Measurements from ENCODE around the gene FRS3. TPM values are rescaled to one million over a fixed set of nuclear protein-coding genes. Genes with fewer than 3 reads are reported as not detected.
"Not testable (repeated sequence)": the region's sequence is repeated elsewhere in the genome, so short reads cannot be mapped to it uniquely, and the experiment has no call there.

The FRS3 gene
- polyA plus RNA-seq (2012; ENCODE audit: insufficient read depth, insufficient read length), result 6.5 TPM

GRCh38 chr6:41779788-41780550, at the start of gene FRS3:
Gene FRS3 (minus strand): TSS chr6:41779900. CDS start chr6:41776987, 2,913 bp downstream.
- peak; percentile 94 for DNase-seq (ENCODE audit: low read depth, low spot score)
- H3K4me3 ChIP-seq (ENCODE audit: low read length), result peak within 1 kb of the TSS; percentile 75

DNA sequence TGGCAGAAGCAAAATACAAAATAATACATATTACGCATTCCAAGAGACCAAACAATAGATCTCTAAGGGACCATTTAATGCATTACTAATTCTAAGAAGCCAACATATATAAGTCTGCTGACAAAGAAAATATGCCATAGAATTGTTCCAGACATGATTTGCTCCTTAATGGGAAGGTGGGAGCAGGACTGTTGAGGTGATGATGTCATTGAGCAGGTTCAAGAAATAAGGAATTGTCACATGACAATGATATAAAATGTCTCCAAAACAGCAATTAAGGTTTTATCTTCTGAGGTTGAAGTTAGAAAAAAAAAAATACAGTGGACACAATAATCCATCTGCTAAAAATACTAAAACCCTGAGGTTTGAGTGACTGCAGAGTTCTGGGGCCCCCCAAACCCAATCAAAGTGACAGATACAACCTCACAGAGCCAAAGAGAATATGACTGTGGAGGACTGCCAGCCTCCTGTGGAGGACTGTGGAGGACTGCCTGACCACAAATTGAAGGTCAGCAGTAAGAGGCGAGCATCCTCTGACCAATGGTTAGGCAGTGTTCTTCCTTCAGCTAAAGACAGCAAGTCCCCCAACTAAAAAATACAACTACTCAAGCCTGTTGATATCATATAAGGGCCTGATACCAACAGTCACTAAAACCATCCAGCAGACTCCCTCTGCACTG, 46.8 kb upstream of the FRS3 start:
- no peak overlapping the region for H3K4me3 ChIP-seq (ENCODE audit: low read length)
- DNase-seq (ENCODE audit: low read depth, low spot score), result no peak

GRCh38 chr6:41824571-41825569, 45.2 kb upstream of the FRS3 start:
- no peak for DNase-seq (ENCODE audit: low read depth, low spot score)
- H3K4me3 ChIP-seq (ENCODE audit: low read length), result no peak overlapping the region

DNA sequence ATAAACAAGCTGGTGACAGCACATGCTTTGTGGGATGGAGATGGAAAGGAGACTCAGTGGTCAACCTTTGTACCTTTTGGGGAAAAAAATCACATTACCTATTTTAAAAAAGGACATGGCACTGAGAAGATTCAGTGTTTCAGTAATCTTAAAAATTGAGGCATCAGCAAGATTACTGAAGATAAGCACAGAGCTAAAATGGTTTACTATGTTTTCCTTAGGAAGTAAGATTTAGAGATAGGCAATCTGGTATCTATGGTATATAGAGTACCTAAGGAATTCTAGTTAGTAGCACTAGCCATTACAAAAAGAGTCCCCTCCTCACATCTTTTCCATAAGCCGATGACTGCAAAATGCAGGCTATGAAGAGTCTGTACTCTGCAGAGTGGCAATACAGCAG, 43.5 kb upstream of the FRS3 start:
- no peak overlapping the region for H3K4me3 ChIP-seq (ENCODE audit: low read length)
- DNase-seq (ENCODE audit: low read depth, low spot score), result no peak

DNA sequence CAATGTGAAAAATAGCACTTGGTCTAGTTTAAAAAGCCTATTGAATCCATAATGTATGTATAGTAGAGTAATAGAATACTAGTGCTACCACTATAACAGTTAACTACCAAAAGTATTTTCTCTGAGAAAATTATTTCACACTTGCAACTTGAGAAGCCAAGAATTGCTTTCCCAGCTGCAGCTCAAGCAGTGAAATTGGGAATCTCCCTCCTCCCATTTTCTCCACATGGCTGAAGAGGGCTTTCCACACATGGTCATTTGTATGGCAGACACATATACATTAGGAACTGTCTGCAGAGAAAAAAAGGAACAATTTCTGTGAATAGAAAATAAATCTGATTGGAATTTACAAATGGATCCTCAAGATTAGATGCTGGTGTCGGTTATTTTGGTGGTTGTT, 42.3 kb upstream of the FRS3 start:
- no peak overlapping the region for H3K4me3 ChIP-seq (ENCODE audit: low read length)
- no peak for DNase-seq (ENCODE audit: low read depth, low spot score)

GRCh38 chr6:41821266-41821665, 41.6 kb upstream of the FRS3 start:
- DNase-seq (ENCODE audit: low read depth, low spot score), result no peak
- H3K4me3 ChIP-seq (ENCODE audit: low read length), result no peak overlapping the region

DNA sequence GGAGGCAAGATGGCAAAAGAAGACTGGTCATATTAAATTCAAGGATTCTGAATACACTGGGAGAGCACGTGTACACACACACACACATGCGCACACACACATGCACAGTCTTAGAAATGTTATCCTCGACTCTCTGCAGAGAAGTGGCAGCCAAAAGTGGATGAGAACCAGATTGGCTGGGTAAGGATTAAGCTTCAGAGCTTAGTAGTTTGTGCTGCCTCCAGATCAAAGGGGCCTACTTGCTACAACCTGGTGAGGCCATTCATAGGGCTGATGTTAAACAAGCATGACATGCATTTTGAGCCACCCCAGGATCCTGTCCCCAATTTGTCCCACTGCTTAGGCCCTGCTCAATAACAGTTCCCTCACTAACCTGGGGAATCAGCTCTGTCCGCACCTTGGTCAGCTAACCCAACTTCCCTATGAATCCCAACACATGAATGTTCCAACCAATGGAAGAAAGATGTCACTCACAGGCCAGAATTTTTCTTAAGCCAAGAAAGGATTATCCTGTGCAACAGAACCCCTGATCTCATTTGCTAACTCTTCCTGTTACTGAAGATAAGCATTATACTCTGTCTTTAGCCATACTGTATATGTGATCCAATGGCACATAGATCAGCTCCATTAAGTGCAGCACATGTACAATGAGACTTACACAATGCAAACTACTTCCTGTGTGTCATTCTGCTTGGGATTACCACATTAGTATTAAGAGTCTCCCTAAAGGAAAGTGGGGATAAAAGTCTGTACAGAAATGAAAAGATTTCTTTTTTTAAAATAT, 38.8 kb upstream of the FRS3 start:
- no peak for DNase-seq (ENCODE audit: low read depth, low spot score)
- H3K4me3 ChIP-seq (ENCODE audit: low read length), result no peak overlapping the region

- no peak overlapping the region for H3K4me3 ChIP-seq (ENCODE audit: low read length)
- DNase-seq (ENCODE audit: low read depth, low spot score), result no peak
Measured at GRCh38 chr6:41815587-41815986, 35.9 kb upstream of the FRS3 start.

GRCh38 chr6:41814629-41815028, 34.9 kb upstream of the FRS3 start:
- no peak overlapping the region for H3K4me3 ChIP-seq (ENCODE audit: low read length)
- DNase-seq (ENCODE audit: low read depth, low spot score), result no peak

- no peak for DNase-seq (ENCODE audit: low read depth, low spot score)
- no peak overlapping the region for H3K4me3 ChIP-seq (ENCODE audit: low read length)
Measured at GRCh38 chr6:41813956-41814355, 34.3 kb upstream of the FRS3 start.

GRCh38 chr6:41813469-41813868, 33.8 kb upstream of the FRS3 start:
- no peak overlapping the region for H3K4me3 ChIP-seq (ENCODE audit: low read length)
- DNase-seq (ENCODE audit: low read depth, low spot score), result no peak

GRCh38 chr6:41811946-41812345, 32.2 kb upstream of the FRS3 start:
- not testable (repeated sequence) for H3K4me3 ChIP-seq (ENCODE audit: low read length); DNase-seq (ENCODE audit: low read depth, low spot score)

- no peak overlapping the region for H3K4me3 ChIP-seq (ENCODE audit: low read length)
- DNase-seq (ENCODE audit: low read depth, low spot score), result no peak
Measured at GRCh38 chr6:41811095-41811494, 31.4 kb upstream of the FRS3 start.

DNA sequence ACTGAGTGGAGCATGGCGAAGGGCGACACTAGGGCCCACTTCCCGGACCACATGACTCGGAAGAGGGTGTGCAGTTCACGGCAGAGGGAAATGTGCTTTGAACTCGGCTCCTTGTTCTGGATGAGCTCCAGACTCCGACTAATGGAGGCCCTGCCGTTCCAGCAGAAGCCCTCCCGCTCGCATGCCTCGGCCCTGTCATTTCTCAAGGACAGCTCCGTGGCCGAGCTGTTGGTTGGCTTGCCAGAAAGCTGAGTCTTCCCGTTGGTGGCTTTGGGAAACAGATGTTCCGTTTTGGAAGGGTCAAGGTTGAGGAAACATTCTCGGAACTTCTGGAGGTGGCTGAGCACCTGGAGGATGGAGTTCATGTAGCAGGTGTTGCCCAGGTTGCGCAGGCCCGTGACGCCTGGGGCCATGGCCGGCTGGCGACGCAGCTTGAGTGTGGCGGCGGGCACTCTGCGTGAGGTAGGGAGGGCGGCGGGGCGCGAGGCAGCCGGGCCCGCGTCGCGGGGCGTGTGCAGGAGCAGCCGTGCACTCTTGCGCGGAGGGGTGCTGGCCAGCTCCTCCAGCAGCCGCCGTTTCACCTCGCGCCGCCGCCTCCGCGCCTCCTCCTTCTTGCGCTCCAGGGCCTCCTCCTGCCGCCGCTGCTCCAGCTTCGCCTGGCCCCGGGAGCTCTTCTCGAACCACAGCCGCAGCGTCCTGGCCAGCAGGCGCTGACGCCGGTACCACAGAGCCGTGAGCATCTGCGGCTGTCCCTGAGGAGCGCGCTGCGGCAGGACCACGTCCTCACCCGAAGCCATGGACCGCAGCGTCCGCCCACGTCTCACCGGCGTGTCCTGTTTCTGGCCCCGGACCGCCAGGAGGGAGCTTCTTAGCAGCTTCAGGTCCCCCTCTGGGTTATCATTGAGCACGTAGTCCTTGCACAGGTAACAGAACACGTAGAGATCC, 26.4 kb upstream of the FRS3 start:
- H3K4me3 ChIP-seq (ENCODE audit: low read length), result no peak overlapping the region
- DNase-seq (ENCODE audit: low read depth, low spot score), result no peak

GRCh38 chr6:41801380-41801779, 21.7 kb upstream of the FRS3 start:
- no peak overlapping the region for H3K4me3 ChIP-seq (ENCODE audit: low read length)
- no peak for DNase-seq (ENCODE audit: low read depth, low spot score)

- DNase-seq (ENCODE audit: low read depth, low spot score), result no peak
- H3K4me3 ChIP-seq (ENCODE audit: low read length), result no peak overlapping the region
Measured at GRCh38 chr6:41799559-41799911, 19.8 kb upstream of the FRS3 start.

DNA sequence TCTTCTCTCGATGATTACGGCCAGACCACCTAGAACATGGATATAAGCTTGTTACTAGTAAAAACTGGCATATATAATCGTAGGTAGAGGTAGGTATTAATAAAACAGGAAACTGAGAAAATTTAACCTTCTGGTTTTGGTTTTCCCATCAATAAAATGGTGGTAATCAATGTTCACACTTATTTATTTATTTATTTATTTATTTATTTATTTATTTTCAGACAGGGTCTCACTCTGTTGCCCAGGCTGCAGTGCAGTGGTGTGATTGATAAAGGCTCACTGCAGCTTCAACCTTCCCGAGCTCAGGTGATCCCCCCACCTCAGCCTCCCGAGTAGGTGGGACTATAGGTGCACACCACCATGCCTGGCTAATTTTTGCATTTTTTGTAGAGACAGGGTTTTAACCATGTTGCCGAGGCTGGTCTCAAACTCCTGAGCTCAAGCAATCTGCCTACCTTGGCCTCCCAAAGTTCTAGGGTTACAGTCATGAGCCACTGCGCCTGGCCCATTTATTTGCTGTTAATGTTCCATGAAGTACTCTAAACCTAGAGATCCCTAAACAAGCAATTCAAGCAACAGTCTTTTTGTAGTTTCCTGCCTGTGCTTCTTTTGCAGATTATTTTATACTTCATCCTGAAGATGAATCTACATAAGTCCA, 19.3 kb upstream of the FRS3 start:
- no peak overlapping the region for H3K4me3 ChIP-seq (ENCODE audit: low read length)

More for the DNA sequence above, 19.3 kb upstream of the FRS3 start:
- DNase-seq (ENCODE audit: low read depth, low spot score), result no peak

All from Jurkat, Clone E6-1 (cell line).